ENCODE results near the gene CDK14. TPM values are rescaled to one million over a fixed set of nuclear protein-coding genes. Genes with fewer than 3 reads are reported as not detected.

The CDK14 gene
- polyA plus RNA-seq, 3 donors, result 1.7 to 2.5 (median 2.1) TPM

GRCh38 chr7:91126762-91127161 is 530.6 kb downstream of the CDK14 start:
- no peak overlapping the region for H3K4me3 ChIP-seq (replicated peaks in 1 of 3; ENCODE audit: low read depth in 2 of 3, low read length in 3 of 3)
- no peak overlapping the region for H3K9ac ChIP-seq (ENCODE audit: insufficient read depth, low read length, poor library complexity, severe bottlenecking)
- no peak for TF ChIP-seq CTCF (IDR thresholded peaks at IDR 0.05)
- Mint-ChIP-seq H3K27me3 (ENCODE audit: low read depth in 3 of 3) (no peaks in the 10 kb centered on the region), H3K4me3 (no peak overlapping the region), H3K27ac (peak overlapping the region in 2 of 7 donors; percentile 1 to 64), H3K4me1 (peaks cover 3% of the 10 kb centered on the region), H3K36me3 (no peaks in the 10 kb centered on the region), H3K9me3 (no peaks in the 10 kb centered on the region)
- 84% methylated on average over 5 of the region's 8 CpGs for WGBS (ENCODE audit: insufficient coverage)
- no peak overlapping the region for H3K4me2 ChIP-seq (replicated peaks; ENCODE audit: extremely low read depth, low read length, poor library complexity, severe bottlenecking)
- no peak for DNase-seq
- H2AFZ ChIP-seq (ENCODE audit: insufficient read depth, low read depth, low read length, poor library complexity, severe bottlenecking), result no peak overlapping the region
- no peaks in the 10 kb centered on the region for H3K36me3 ChIP-seq (replicated peaks in 1 of 2; ENCODE audit: control insufficient read depth in 1 of 2, insufficient read depth in 2 of 2, low read length in 2 of 2)
- H3K79me2 ChIP-seq (ENCODE audit: insufficient read depth, low read length), result no peaks in the 10 kb centered on the region
- no peaks in the 10 kb centered on the region for H3K4me1 ChIP-seq (ENCODE audit: control insufficient read depth in 1 of 2, insufficient read depth in 2 of 2, low read length in 2 of 2)
- H3K27ac ChIP-seq (ENCODE audit: low read depth in 1 of 2, low read length in 2 of 2), result no peak overlapping the region
- no peaks in the 10 kb centered on the region for H4K20me1 ChIP-seq (ENCODE audit: insufficient read depth, low read length)
- H3K27me3 ChIP-seq (ENCODE audit: control insufficient read depth in 2 of 2, insufficient read depth in 2 of 2, low read length in 2 of 2), result no peaks in the 10 kb centered on the region
- intact Hi-C loops (cut with micrococcal nuclease), result no loop called here
- no peaks in the 10 kb centered on the region for H3K9me3 ChIP-seq (replicated peaks in 1 of 2; ENCODE audit: control insufficient read depth in 1 of 2, insufficient read depth in 1 of 2, low read length in 2 of 2)

GRCh38 chr7:91127325-91127724 is 531.2 kb downstream of the CDK14 start:
- Mint-ChIP-seq H3K4me1 (peaks cover 3% of the 10 kb centered on the region), H3K9me3 (no peaks in the 10 kb centered on the region), H3K27me3 (ENCODE audit: low read depth in 3 of 3) (no peaks in the 10 kb centered on the region), H3K4me3 (no peak overlapping the region), H3K27ac (no peak overlapping the region), H3K36me3 (no peaks in the 10 kb centered on the region)
- Histone ChIP-seq H3K27ac (ENCODE audit: low read depth in 1 of 2, low read length in 2 of 2) (no peak overlapping the region), H4K20me1 (ENCODE audit: insufficient read depth, low read length) (no peaks in the 10 kb centered on the region), H3K4me1 (ENCODE audit: control insufficient read depth in 1 of 2, insufficient read depth in 2 of 2, low read length in 2 of 2) (no peaks in the 10 kb centered on the region), H3K79me2 (ENCODE audit: insufficient read depth, low read length) (no peaks in the 10 kb centered on the region), H3K9me3 (replicated peaks in 1 of 2; ENCODE audit: control insufficient read depth in 1 of 2, insufficient read depth in 1 of 2, low read length in 2 of 2) (no peaks in the 10 kb centered on the region), H3K36me3 (replicated peaks in 1 of 2; ENCODE audit: control insufficient read depth in 1 of 2, insufficient read depth in 2 of 2, low read length in 2 of 2) (no peaks in the 10 kb centered on the region), H2AFZ (ENCODE audit: insufficient read depth, low read depth, low read length, poor library complexity, severe bottlenecking) (no peak overlapping the region), H3K27me3 (ENCODE audit: control insufficient read depth in 2 of 2, insufficient read depth in 2 of 2, low read length in 2 of 2) (no peaks in the 10 kb centered on the region), H3K4me3 (replicated peaks in 1 of 3; ENCODE audit: low read depth in 2 of 3, low read length in 3 of 3) (no peak overlapping the region), H3K9ac (ENCODE audit: insufficient read depth, low read length, poor library complexity, severe bottlenecking) (no peak overlapping the region), H3K4me2 (replicated peaks; ENCODE audit: extremely low read depth, low read length, poor library complexity, severe bottlenecking) (no peak overlapping the region)
- intact Hi-C loops (cut with micrococcal nuclease), result no loop called here
- TF ChIP-seq CTCF (IDR thresholded peaks at IDR 0.05), result no peak
- whole genome bisulfite sequencing (ENCODE audit: insufficient coverage), result 100% methylated on average over 2 of the region's 5 CpGs
- no peak for DNase-seq
